Spleen (tissue), 11 donors: Measurements from ENCODE around the gene KLHL20. TPM values are rescaled to one million over a fixed set of nuclear protein-coding genes. Genes with fewer than 3 reads are reported as not detected.
A peak's percentile ranks its signal among the peaks of the same experiment; 100 is the strongest.
"Not testable (repeated sequence)": the region's sequence is repeated elsewhere in the genome, so short reads cannot be mapped to it uniquely, and the experiment has no call there.

Experiments used
- DNase-seq: peaks from one replicate; pipeline ENCODE4 v3.0.0-alpha.2; 2020
- H3K27ac ChIP-seq, 8 donors: fragments of 200-600 bp; sonication (generic) in 7 of 8; 1 replicate in 4 of 8; 2 replicates in 4 of 8; pipeline versions ENCODE4 v1.5.0 to v1.8.0; 2016 to 2021; ENCODE audit warnings: inconsistent platforms in 4 of 8, mild to moderate bottlenecking in 4 of 8, moderate library complexity in 1 of 8
- H3K27me3 ChIP-seq, 7 donors: fragments of 200-600 bp; sonication (generic) in 6 of 7; replicated peaks in 1 of 7; 1 replicate in 4 of 7; 2 replicates in 3 of 7; pipeline versions ENCODE4 v1.5.0 to v1.8.0; 2016 to 2021; ENCODE audit warnings: inconsistent platforms in 3 of 7, mild to moderate bottlenecking in 1 of 7
- H3K36me3 ChIP-seq, 6 donors: fragments of 200-600 bp; sonication (generic) in 5 of 6; 1 replicate in 4 of 6; 2 replicates in 2 of 6; pipeline versions ENCODE4 v1.5.0 to v1.8.0; 2016 to 2021; ENCODE audit warnings: inconsistent platforms in 2 of 6
- H3K4me1 ChIP-seq, 6 donors: fragments of 200-600 bp; sonication (generic) in 5 of 6; 1 replicate in 3 of 6; 2 replicates in 3 of 6; pipeline versions ENCODE4 v1.5.0 to v1.8.0; 2016 to 2021; ENCODE audit warnings: inconsistent platforms in 3 of 6
- H3K4me3 ChIP-seq, 8 donors: fragments of 200-600 bp; sonication (generic) in 7 of 8; 1 replicate in 4 of 8; 2 replicates in 4 of 8; pipeline versions ENCODE4 v1.5.0 to v1.8.0; 2016 to 2021; ENCODE audit warnings: inconsistent platforms in 4 of 8, mild to moderate bottlenecking in 4 of 8, moderate library complexity in 2 of 8
- H3K9me3 ChIP-seq, 8 donors: fragments of 200-600 bp; sonication (generic) in 7 of 8; 1 replicate in 4 of 8; 2 replicates in 4 of 8; pipeline versions ENCODE4 v1.5.0 to v1.8.0; 2016 to 2021; ENCODE audit warnings: inconsistent platforms in 4 of 8
- CTCF ChIP-seq, 11 experiments: fragments of 200-600 bp in 7 of 11; fragments of 450-650 bp in 4 of 11; sonication (generic) in 4 of 11; IDR thresholded peaks in 8 of 11; conservative IDR thresholded peaks in 3 of 11; 1 replicate in 7 of 11; 2 replicates in 4 of 11; pipeline versions ENCODE4 v1.4.0 to v1.8.0; 2016 to 2021; ENCODE audit warnings: antibody characterized with exemption in 11 of 11, inconsistent platforms in 4 of 11, mild to moderate bottlenecking in 1 of 11
- POLR2A ChIP-seq, 3 donors: fragments of 450-650 bp; IDR thresholded peaks; one replicate each; pipeline ENCODE4 v1.5.1; 2017; ENCODE audit warnings: antibody characterized with exemption in 3 of 3, mild to moderate bottlenecking in 1 of 3
- POLR2AphosphoS5 ChIP-seq, 3 donors: sonication (generic); formaldehyde crosslinking; IDR thresholded peaks; one replicate each; pipeline ENCODE4 v1.5.1; 2017; ENCODE audit warnings: antibody characterized with exemption in 3 of 3
- WGBS, 5 donors: extraction: QIAGEN DNeasy Blood & Tissue Kit in 3 of 5; methylation state at CpG; one replicate each; pipeline versions ENCODE4 v1.1.5 to v1.1.7; 2013 to 2018; 5-methylcytosine and 5-hydroxymethylcytosine counted together
- intact Hi-C: fragments of 100-400 bp; cut with DNase I; formaldehyde crosslinking; loops from one replicate; pipeline ENCODE4 v1.15.0; 2023; ENCODE audit warnings: low total_unique reads
- polyA plus RNA-seq, 3 donors: library from polyadenylated mRNA; stranded (reverse); fragments of 200-250 nt; gene quantifications; one replicate each; pipeline ENCODE4 v1.2.1, GENCODE V29; 2013
- total RNA-seq, 7 donors: library from RNA; depleted of rRNA in 3 of 7; stranded (reverse); fragments of >200 nt in 3 of 7; fragmentation: NEBNext Ultra II Directional in 4 of 7; extraction: Animal tissue kit (Norgen Biotek cat#: 25700) in 4 of 7; gene quantifications; one replicate each; pipeline versions ENCODE4 v1.1.0 to v1.2.1, GENCODE V29; 2016 to 2021
- donor health status: healthy with polysubstance abuse.
- donor health status: DM: no; HTN: no; CAD: no; lungs with moderate emphysema.
- donor health status: DM: no; HTN: no; CAD: no.
- donor health status: Bipolar disorder and iron deficiency.
- donor health status: healthy.
- donor health status: DM: no; HTN: no; CAD: no.
- donor health status: DM: yes; HTN: yes; CAD: no.

Gene KLHL20
- total and polyA plus RNA-seq, 10 donors = 4.1 to 36.3 (median 27.9) TPM

- H3K36me3 ChIP-seq = peaks cover 0 to 25% (median 0%) of the 10 kb centered on the region in 6 donors
- no peaks in the 10 kb centered on the region for H3K9me3 ChIP-seq
- intact Hi-C loops = no loop called here
- TF ChIP-seq POLR2AphosphoS5 (IDR thresholded peaks at IDR 0.05) = no peak
- no peak for TF ChIP-seq CTCF (IDR thresholded peaks at IDR 0.05 in 8 of 11, conservative IDR thresholded peaks at IDR 0.05 in 3 of 11)
- TF ChIP-seq POLR2A (IDR thresholded peaks at IDR 0.05) = no peak
- WGBS, 5 donors = 0 to 1% (median 0%) methylated on average over 8 of the region's 8 CpGs
- H3K4me1 ChIP-seq = peaks cover 16 to 38% (median 33%) of the 10 kb centered on the region in 6 donors
- H3K27ac ChIP-seq = peak overlapping the region; percentile 86 to 97 (median 92)
- peak overlapping the region; percentile 63 to 92 (median 80) for H3K4me3 ChIP-seq
- DNase-seq = no peak
- peaks cover 0 to 18% (median 0%) of the 10 kb centered on the region in 7 donors for H3K27me3 ChIP-seq
Measured at GRCh38 chr1:173715538-173715844, 710 bp downstream of the KLHL20 start.

GRCh38 chr1:173717238-173717637, 2.5 kb downstream of the KLHL20 start:
- H3K4me1 ChIP-seq = peaks cover 16 to 47% (median 33%) of the 10 kb centered on the region in 6 donors
- H3K9me3 ChIP-seq = no peaks in the 10 kb centered on the region
- 80 to 93% (median 89%) methylated on average over 2 of the region's 2 CpGs for WGBS, 5 donors
- no peak overlapping the region for H3K27ac ChIP-seq
- no peak for TF ChIP-seq CTCF (IDR thresholded peaks at IDR 0.05 in 8 of 11, conservative IDR thresholded peaks at IDR 0.05 in 3 of 11)
- no peak for TF ChIP-seq POLR2A (IDR thresholded peaks at IDR 0.05)
- TF ChIP-seq POLR2AphosphoS5 (IDR thresholded peaks at IDR 0.05) = no peak
- peaks cover 0 to 42% (median 1%) of the 10 kb centered on the region in 6 donors for H3K36me3 ChIP-seq
- intact Hi-C loops = no loop called here
- DNase-seq = no peak
- peaks cover 0 to 9% (median 0%) of the 10 kb centered on the region in 7 donors for H3K27me3 ChIP-seq
- no peak overlapping the region for H3K4me3 ChIP-seq

GRCh38 chr1:173731331-173731730, 16.6 kb downstream of the KLHL20 start:
- H3K4me3 ChIP-seq, DNase-seq, H3K27ac ChIP-seq, intact Hi-C loops, H3K27me3 ChIP-seq, H3K4me1 ChIP-seq: not testable (repeated sequence)
- WGBS, 5 donors = 91 to 100% (median 100%) methylated on average over 1 of the region's 1 CpG
- Histone ChIP-seq H3K9me3 (peaks cover 0 to 14% (median 5%) of the 10 kb centered on the region in 8 donors), H3K36me3 (peaks cover 0 to 44% (median 30%) of the 10 kb centered on the region in 6 donors)

- no peak for DNase-seq
- intact Hi-C loops = no loop called here
- Histone ChIP-seq H3K9me3 (peaks cover 0 to 18% (median 10%) of the 10 kb centered on the region in 8 donors), H3K4me1 (peaks cover 0 to 8% (median 0%) of the 10 kb centered on the region in 6 donors), H3K4me3 (no peak overlapping the region), H3K27me3 (no peaks in the 10 kb centered on the region), H3K36me3 (peaks cover 0 to 53% (median 28%) of the 10 kb centered on the region in 6 donors), H3K27ac (no peak overlapping the region)
- no peak for TF ChIP-seq POLR2A (IDR thresholded peaks at IDR 0.05)
- TF ChIP-seq POLR2AphosphoS5 (IDR thresholded peaks at IDR 0.05) = no peak
- no peak for TF ChIP-seq CTCF (IDR thresholded peaks at IDR 0.05 in 8 of 11, conservative IDR thresholded peaks at IDR 0.05 in 3 of 11)
- WGBS, 5 donors = 95 to 97% (median 96%) methylated on average over 9 of the region's 9 CpGs
Measured at GRCh38 chr1:173733912-173734311, 19.1 kb downstream of the KLHL20 start.

GRCh38 chr1:173736104-173736503, 21.3 kb downstream of the KLHL20 start:
- peaks cover 0 to 17% (median 9%) of the 10 kb centered on the region in 8 donors for H3K9me3 ChIP-seq
- DNase-seq, H3K4me1 ChIP-seq, intact Hi-C loops, H3K4me3 ChIP-seq, H3K27me3 ChIP-seq, H3K27ac ChIP-seq: not testable (repeated sequence)
- H3K36me3 ChIP-seq = peaks cover 0 to 66% (median 31%) of the 10 kb centered on the region in 6 donors
- WGBS, 5 donors = 95 to 100% (median 99%) methylated on average over 2 of the region's 2 CpGs
